Stimulated activated CD8-positive, alpha-beta memory T cell treated with anti-CD3 and anti-CD28 coated beads, Interleukin-12 subunit alpha, Interleukin-12 subunit beta, amount 100 ng/mL, for 24 hours (primary cell): ENCODE measurements around the gene HYAL2.
A peak's percentile ranks its signal among the peaks of the same experiment; 100 is the strongest.

ENCODE experiments used
- DNase-seq: peaks from one replicate; pipeline ENCODE4 v3.0.0-alpha.2; 2020; ENCODE audit errors: extremely low read depth

Gene HYAL2, protein sequence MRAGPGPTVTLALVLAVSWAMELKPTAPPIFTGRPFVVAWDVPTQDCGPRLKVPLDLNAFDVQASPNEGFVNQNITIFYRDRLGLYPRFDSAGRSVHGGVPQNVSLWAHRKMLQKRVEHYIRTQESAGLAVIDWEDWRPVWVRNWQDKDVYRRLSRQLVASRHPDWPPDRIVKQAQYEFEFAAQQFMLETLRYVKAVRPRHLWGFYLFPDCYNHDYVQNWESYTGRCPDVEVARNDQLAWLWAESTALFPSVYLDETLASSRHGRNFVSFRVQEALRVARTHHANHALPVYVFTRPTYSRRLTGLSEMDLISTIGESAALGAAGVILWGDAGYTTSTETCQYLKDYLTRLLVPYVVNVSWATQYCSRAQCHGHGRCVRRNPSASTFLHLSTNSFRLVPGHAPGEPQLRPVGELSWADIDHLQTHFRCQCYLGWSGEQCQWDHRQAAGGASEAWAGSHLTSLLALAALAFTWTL

DNA sequence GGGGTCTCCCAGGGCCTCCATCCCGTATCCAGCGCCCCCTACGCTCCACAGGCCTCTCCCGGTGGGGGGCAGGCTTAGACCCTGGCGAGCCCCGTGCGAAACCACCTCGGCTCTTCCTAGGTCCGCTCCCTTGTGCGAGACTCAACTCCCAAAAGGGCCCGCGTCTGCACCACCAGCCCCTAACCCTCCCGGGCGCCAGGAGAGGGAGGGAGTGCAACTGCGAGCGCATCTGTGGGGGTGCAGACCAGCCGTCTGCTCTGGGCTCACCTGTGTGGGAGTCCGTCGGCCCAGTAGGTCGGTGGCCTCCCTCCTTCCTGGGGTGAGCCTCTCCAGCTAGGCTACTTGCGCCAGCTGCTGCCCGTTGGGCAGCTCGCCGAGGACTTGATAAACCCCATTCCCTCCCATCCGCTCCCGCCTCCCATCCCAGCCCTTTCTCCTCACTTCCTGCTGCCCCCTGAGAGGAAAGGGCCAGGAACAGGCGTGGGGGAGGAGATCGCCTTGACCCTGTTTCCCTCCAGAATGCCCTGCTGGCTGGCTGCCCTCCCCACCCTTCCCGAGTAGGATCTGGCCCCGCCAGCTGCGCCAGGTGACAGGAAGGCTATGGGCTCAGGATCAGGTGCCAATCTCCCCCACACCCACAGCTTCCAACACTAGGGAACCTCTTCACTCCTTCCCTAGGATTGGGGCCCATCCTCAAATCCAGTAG lies at the start of gene HYAL2:
Gene HYAL2, minus strand, starts transcription at position 360 of the 706 bp plus-strand sequence. CDS start 2,256 bp downstream, outside the sequence.
- DNase-seq = no peak

DNA sequence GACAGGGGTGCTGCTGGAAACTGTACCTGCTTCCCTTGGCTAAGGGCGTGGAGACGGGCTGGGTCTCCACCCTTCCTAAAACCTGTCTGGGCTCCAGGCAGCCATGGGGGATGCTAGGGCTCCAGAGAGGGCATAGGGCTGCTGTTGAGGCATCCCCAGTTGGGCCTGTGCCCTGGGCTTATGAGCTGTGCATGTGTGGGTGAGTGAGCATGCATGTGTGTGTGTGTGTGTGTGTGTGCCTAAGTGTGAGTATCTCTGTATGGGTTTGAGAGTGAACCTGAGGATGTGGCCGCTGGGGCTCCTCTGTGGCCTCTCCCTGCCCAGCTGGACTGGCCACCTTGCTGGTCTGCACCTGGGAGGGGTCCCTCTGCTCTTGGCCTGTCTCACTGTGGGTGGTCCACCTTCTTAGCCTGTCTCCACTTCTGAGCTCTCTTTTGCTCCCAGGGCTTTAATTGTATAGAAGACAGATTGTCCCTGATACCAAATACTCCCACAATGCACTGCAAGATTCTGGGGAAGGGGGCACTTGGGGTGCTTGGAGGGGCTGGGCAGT lies 48.7 kb upstream of the HYAL2 start:
- no peak for DNase-seq

DNA sequence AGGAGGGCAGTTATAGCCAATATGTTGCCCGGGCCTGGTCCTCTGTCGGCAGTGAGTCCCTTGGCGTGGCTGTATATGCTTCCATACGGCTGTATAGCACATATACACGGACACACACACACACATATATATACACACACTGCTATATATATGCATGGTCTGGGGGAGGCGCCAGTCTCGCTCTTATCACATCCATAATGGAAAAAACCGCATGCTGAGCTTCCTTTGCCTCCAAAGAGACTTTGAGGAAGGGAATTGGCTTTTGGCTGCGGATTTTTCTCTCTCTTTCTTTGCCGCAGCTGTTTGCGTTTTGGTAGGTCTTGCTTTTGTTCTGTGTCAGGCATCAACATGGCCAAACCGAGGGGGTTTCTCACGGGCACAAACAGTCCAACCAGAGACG lies 48.0 kb upstream of the HYAL2 start:
- no peak for DNase-seq

DNA sequence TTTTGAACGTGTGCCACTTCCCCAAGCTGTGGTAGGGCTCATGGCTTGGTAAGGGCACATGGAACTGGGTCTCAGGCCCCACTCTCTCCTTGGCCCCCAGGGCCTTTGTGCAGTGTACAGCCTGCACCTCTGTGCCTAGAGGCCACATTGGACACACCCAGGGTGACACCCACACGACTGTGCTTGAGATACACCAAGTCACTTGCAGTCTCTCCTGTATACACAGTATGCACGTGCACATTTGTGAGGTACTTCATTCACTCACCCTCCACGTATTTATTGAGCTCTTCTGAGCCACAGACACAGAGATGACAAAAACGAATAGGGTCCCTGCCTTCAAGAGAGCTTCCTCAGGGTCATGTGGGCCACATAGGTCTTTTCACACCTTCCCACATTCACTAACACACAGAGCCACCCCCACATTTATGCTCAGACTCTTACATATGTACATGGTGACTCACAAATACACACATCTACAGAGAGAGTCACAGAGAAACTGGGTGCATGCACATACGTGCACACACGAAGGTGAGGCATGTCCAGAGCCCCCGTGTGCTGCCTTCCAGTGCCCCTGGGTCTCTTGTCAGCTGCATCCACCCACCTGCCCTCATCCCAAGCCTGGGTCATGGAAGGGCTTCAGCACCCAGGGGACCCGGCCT lies 46.6 kb upstream of the HYAL2 start:
- no peak for DNase-seq

DNA sequence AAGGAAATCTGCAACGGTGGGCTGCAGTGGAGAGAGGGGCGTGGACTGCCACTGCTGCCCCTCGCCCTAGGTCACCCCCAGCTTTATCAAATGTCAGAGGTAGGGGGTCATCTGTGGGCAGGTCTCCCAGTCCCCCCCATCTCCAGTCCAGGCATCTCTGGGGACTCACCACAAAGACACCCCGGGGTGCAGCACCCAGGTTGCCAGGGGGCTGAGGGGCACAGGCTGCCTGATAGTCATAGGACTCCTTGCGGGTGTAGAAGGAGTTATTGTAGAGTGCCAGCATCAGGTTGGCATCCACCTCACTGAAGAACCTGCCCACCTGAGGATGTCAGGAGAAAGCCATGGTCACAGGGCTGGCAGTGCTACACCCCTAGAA lies 43.3 kb upstream of the HYAL2 start:
- DNase-seq = no peak

DNA sequence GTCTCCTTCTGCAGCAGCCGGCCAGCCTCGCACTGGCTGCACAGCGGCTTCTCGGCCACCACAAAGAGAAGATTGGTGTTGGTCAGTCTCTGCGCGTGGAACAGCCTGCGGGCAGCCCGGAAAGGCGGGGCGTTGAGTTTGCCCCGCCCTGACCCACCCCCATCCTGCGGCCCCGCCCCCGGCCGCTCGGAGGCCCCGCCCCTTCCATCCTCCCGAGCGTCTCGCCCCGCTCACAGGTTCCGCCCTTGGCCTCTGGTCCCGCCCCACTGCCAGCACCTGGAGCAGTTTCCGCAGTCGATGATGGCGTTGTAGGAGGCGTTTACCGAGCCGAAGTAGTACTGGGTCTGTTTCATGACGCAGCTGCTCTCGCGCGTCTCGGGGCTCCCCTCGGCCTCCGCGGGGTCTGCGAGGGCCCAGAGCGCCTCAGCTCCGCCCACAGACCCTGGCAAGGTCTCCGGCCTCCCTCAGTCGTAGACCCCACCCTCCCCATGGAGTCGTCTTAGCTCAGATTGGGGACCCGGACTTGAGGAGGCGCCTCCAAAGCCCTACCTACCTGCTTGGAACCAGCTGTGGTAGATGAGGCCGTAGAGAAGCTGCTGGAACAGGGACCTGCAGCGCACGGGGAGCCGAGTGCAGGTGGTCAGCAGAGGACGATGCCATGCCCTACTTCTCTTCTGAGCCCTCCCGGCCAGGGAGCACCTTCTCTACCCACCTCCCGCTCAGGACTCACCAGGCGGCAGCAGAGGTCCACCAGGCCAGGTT lies 42.7 kb upstream of the HYAL2 start:
- peak; percentile 78 for DNase-seq

DNA sequence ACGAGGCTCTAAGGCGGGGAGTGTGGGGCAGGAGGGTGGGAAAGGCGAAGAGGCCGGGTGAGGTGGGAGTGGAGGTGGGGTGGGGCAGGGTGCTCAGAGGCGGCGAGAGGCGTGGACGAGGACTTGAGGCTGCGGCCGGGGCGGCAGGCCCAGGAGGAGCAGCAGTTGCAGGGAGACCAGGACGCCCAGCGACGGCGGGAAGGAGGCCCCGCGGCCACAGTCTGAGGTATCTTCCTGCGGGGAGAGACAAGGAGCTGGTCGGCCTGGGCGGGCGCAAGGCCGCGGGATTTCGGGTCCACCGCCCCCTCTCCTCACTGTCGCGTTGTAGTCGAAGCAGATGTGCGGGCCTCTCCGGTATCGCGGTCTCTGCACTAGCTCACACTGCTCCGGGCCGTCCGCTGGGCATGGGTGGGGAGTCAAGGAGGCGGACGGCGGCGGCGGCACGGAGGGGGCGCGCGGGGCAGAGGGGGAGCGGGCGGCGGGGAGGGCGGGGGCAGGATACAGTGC lies 42.1 kb upstream of the HYAL2 start:
- no peak for DNase-seq

DNA sequence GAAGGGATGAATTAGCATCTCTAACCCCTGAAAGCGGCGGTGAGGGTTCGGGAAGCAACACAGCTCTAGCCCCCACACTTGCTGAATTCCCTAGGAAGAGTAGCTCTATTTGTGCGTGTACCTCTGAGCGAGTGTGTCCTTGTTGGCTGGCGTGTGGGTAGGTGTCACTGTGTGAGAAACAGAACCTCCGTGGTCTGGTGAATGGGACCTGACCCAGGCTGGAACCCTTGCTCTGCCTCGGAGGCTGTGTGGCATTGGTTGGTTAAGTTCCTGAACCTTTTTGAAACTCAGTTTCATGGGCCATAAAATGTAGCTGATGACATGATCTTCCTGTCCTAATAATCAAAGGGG lies 37.2 kb upstream of the HYAL2 start:
- DNase-seq = no peak

DNA sequence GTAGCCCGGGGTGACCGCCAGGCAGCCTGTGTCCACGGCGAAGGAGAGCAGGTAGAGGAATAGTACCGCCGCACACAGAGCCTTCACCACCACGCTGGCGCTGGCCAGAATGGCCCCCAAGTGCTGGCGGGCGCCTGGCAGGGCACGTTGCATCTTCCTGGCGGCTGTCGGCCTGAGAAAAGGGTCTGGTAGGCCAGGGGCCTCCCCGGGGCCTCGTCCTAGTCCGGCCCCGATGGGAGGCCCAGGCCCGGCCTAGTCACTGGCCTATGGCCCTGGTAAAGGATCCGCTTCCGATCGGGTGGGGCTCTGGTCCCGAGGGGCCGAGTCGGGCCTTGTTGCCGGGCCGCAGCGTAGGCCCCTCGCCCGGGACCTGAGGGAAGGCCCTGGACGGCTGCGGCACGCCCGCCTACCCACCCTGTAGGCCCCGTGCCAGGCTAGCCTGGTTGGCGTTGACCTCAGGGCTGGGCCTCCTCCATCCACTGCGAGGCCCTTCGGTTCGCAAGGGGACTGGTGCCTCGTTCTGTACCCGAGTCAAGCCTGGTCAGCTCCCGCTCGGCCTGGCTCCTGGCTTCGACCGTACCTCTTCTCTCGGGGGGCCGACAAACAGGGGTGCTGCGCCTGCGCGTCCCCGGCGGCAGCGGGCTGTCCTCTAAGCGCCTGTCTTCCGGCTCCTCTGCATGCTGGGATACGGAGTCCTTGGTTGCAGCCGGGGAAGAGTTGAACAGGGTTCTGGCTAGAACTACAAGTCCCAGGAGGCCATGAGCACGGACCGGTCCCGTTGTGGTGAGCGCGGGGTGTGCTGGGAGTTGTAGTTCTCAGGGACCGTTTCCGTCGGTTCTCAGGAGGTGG lies 36.6 kb upstream of the HYAL2 start, which contains the start of gene TMEM115:
Gene TMEM115, minus strand, starts transcription at position 611 of the 849 bp plus-strand sequence. Its CDS starts 458 bp downstream, at position 153.
- DNase-seq = peak; percentile 86

DNA sequence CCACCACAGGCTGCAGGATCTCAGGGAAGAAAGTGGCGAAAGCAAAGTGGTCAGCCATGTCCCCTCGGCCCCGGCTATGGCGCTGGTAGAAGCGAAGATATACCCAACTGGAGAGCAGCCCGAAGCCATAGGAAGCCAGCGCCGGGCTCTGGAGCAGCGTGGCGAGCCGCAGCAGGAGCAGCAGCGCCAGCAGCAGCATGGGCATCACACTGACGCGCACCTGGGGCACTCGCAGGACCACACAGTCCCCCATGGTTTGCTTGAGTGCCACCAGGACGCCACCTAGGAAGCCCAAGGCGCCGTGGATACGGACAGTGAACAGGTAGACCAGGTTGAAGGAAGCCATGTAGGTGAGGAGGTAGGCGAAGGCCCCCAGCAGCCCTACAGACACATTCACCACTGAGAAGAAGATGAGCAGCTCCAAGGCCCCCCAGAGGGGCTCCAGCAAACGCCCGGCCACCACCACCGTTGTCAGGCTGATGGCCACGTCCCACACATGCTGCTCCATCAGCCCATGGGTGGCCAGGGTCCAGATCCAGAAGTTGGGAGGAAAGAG lies 35.9 kb upstream of the HYAL2 start:
- DNase-seq = no peak

DNA sequence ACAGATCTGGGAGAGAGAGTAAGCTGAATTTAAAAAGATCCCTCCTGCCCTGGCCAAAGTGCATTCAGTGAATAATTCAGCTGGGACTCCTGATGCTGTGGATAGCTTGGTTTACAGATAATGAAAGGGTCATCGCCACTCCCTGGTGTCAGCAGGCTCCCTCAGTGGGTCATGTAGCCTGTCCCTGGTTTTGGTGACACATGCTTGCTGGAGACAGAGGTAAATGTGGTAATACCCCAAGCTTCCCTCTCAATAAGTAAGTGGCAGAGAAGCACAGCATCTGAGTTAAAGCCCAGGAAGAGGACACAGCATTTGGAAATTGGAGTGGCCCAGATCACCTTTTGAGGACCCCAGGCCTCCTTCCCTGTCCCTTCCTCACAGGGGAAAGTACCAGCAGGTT lies 34.9 kb upstream of the HYAL2 start:
- no peak for DNase-seq

DNA sequence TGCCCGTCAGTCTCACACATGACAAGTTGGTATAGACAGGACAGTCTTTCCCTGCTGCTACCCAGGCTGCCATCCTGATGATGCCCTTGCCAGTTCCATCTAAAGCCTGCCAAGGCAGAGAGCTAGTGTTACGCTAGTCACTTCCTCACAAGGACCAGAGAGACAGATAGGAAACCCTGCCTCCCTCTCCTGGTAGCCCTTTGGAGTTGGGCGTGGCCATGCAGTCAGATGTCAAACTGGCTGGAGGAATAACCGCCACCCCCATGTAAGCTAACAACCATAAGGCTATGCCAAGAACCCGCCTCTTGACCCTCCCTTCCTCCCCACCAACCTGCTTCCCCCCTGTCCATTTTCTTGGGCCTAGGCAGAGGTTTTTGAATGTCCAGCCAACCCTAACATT lies 34.0 kb upstream of the HYAL2 start:
- no peak for DNase-seq

DNA sequence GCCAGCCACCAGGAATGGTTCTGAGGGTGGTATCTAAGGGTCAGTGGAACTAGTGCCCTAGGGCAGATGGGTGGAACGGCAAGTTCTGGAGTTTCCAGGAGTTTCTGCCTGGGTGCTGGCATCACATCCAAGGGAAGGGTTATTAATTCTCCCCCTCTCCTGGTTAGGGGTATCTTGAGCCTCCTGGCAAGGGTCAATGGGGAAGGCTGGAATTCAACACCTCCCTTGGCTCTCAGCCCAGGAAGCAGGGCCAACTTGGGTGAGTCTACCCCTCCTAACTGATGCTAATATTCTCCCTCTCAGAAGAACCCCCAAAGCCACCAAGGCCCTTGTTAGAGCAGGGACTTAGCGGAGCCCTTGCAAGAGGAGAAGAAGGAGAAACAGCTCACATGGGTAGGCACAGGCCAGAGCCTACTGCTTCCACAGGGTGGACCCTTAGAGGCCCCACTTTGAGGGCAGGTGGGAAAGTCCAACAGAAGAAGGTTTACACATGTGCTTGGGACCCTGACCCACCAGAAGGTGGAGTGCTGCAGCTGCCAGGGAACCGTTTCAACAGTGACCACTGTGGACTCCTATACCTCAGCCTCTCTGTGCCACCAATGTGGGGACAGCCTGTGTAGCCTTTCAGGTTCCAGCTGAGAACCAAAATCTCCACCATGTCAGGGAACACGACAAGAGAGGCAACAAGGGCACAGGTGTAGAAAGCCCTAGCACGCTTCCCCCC lies 33.4 kb upstream of the HYAL2 start:
- DNase-seq = no peak

DNA sequence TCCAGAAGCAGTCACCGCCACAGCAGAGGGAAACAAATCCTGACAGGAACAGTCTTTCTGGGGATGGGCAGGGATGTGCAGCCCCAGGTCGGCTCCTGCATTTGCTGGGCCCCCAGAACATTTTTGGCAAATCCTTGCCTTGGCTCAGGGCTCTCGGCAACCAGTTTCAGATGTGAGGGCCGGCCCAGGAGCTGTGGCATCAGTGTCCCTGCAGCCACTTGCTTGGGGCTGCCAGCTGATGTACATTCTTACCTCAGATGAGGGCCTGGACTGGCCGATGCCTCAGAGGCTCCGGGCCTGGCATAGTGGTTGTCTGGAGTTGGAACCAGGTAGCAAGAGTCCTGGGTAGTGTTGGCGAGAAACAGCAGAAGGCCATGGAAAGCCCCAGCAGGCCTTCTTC lies 32.3 kb upstream of the HYAL2 start:
- no peak for DNase-seq

DNA sequence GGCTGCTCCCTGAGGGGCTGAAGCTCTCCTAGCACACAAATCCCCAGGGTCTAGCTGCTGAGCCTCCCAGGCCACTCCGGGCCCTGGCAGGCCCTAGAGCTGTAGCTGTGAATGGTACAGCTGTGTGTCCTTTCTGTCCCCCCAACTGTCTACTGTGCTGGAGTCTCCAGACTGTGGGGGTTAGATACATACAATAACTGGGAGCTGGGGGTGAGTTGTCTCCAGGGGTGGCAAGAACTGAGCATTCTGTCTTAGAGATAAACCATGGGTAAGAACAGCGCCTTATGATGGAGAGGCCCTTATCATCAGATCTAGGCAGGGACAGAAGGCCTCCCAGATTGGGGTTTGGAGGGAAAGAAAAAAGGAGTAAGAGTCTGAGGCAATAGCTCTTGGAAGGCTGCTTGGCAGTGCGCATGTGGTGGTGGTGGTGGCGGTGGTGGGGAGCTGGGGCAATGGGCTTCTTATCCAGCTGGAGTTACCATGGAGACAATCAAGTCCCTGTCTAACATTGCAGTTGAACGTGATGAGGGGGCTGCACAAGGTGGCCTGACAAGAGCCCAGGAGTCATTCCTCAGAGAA lies 31.7 kb upstream of the HYAL2 start:
- no peak for DNase-seq

DNA sequence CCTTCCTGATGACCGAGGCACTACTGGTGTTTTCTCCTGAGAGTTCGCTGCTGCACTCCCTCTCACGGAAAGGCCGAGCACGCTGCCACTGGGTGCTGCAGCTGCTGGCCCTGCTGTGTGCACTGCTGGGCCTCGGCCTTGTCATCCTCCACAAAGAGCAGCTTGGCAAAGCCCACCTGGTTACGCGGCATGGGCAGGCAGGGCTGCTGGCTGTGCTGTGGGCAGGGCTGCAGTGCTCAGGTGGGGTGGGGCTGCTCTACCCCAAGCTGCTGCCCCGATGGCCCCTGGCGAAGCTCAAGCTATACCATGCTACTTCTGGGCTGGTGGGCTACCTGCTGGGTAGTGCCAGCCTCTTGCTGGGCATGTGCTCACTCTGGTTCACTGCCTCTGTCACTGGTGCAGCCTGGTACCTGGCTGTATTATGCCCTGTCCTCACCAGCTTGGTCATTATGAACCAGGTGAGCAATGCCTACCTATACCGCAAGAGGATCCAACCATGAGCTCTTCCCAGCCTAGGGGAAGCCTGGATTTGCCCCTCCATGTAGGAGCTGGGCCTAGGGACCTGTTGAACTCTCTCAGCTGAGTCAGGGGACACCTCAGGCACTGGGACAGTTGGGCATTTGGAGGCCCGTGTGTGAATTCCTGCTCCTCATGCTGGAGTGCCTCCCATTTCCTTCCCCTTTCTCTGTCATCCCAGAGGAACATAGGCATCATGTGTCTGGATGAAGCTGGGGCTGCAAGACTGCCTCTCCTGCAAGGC lies 30.9 kb upstream of the HYAL2 start:
- DNase-seq = no peak

DNA sequence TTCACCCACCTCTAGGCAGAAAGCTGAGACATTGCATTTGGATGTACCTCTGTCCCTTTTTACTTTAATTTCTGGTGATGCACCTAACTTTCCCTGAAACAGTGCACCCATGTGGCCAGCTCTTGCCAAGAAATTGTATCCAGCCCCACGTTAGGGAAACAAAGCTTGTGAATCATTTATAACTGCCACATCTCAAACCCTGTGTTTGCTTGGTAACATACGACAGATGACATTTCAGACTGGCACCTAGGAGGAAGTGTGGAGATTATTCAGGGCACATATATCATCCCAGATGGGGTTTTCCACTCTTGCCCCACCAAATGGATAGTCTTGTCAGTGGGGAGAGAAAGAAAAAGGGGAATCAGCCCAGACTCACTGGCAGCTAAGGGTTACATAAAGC lies 30.2 kb upstream of the HYAL2 start:
- no peak for DNase-seq

DNA sequence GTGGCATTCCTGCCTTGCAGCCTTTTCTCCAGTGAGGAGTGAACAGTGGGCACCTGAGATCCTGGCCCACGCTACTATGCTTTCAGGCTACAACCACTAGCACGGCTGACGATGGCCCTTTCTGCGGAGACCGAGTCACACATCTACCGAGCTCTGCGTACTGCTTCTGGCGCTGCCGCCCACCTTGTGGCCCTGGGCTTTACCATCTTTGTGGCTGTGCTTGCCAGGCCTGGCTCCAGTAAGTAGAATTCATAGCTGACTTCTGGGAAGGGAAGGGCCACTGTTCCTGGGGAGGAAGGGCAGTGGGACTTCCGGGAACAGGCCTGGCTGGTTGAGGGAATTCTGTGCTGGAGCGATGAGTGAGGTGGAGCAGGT lies 28.8 kb upstream of the HYAL2 start:
- no peak for DNase-seq
